Stimulated activated naive CD8-positive, alpha-beta T cell treated with anti-CD3 and anti-CD28 coated beads, Interleukin-15, amount 100 ng/mL, for 72 hours (primary cell): ENCODE measurements around the gene GPATCH4.
"Not testable (repeated sequence)": the region's sequence is repeated elsewhere in the genome, so short reads cannot be mapped to it uniquely, and the experiment has no call there.

Experiments
- ATAC-seq: fragments of 150-1000 bp; cut with Tn5 transposase; 2 replicates; pipeline ENCODE4 v1.10.0; 2021; ENCODE audit warnings: mild to moderate bottlenecking, moderate library complexity
- DNase-seq, 2 donors: peaks; one replicate each; pipeline ENCODE4 v3.0.0; 2021 to 2022
- H3K27ac Mint-ChIP-seq, 2 donors: one replicate each; pipeline ENCODE4 v1.8.0; 2022; ENCODE audit warnings: mild to moderate bottlenecking in 2 of 2, mixed read lengths in 2 of 2, moderate library complexity in 2 of 2
- H3K27me3 Mint-ChIP-seq: one replicate; pipeline ENCODE4 v1.8.0; 2022; ENCODE audit warnings: mixed read lengths
- H3K4me1 Mint-ChIP-seq: one replicate; pipeline ENCODE4 v1.8.0; 2022; ENCODE audit warnings: mild to moderate bottlenecking, mixed read lengths
- H3K4me3 Mint-ChIP-seq, 2 donors: one replicate each; pipeline ENCODE4 v1.8.0; 2022; ENCODE audit warnings: mild to moderate bottlenecking in 2 of 2, mixed read lengths in 2 of 2, moderate library complexity in 1 of 2
- H3K9me3 Mint-ChIP-seq, 2 donors: one replicate each; pipeline ENCODE4 v1.8.0; 2022; ENCODE audit warnings: mixed read lengths in 2 of 2

Gene GPATCH4

GRCh38 chr1:156592158-156592909 is 8.9 kb downstream of the GPATCH4 start:
- Mint-ChIP-seq H3K27me3 (no peaks in the 10 kb centered on the region), H3K27ac (peak overlapping the region in 1 of 2 donors; percentile 83), H3K9me3 (no peaks in the 10 kb centered on the region), H3K4me1 (peaks cover 19% of the 10 kb centered on the region), H3K4me3 (peak overlapping the region; percentile 70 to 82)
- no peak for ATAC-seq
- no peak for DNase-seq

DNA sequence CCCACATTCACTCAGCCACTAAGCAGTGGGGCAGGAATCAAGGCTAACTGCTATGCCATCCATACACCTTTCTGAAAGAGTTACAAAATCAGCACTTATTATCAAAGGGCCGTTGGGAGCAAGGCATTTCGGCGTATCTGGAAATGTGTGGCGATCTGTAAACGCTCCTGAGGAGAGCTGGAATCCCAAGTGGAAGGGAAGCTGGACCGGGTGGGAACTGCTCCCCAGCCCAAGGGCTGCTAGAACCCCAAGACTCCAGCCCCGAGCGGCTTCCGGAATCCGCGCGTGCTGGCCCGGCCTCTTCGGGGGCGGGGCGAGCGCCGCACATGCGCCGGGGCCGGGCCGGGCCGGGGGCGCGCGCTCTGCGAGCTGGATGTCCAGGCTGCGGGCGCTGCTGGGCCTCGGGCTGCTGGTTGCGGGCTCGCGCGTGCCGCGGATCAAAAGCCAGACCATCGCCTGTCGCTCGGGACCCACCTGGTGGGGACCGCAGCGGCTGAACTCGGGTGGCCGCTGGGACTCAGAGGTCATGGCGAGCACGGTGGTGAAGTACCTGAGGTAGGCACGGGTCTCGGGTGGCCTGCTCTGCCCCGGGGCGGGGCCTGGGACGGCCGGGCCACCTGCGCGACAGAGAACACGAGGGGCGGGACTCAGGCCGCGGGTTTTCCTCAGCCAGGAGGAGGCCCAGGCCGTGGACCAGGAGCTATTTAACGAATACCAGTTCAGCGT is 9.7 kb downstream of the GPATCH4 start, which contains the start of gene NAXE:
Gene NAXE (plus strand): TSS at position 345 of the 726 bp plus-strand sequence. CDS start 29 bp downstream, at position 374.
- Mint-ChIP-seq H3K9me3 (no peaks in the 10 kb centered on the region), H3K4me1 (peaks cover 19% of the 10 kb centered on the region), H3K4me3 (peak within 1 kb of the TSS; percentile 82), H3K27ac (peak within 1 kb of the TSS; percentile 56 to 86), H3K27me3 (no peaks in the 10 kb centered on the region)
- peak; percentile 92 for ATAC-seq
- DNase-seq: peak; percentile 62

- DNase-seq (no peak), ATAC-seq (peak; percentile 46)
- Mint-ChIP-seq H3K27me3 (no peaks in the 10 kb centered on the region), H3K27ac (peak overlapping the region in 1 of 2 donors; percentile 86), H3K4me1 (peaks cover 19% of the 10 kb centered on the region), H3K9me3 (no peaks in the 10 kb centered on the region), H3K4me3 (peak overlapping the region; percentile 82)
Measured at GRCh38 chr1:156591181-156591431, 10.2 kb downstream of the GPATCH4 start.

GRCh38 chr1:156590326-156591180 is 10.7 kb downstream of the GPATCH4 start:
- DNase-seq (no peak), ATAC-seq (no peak)
- Mint-ChIP-seq H3K27ac (no peak overlapping the region), H3K4me3 (peak overlapping the region in 1 of 2 donors; percentile 82), H3K4me1 (peaks cover 20% of the 10 kb centered on the region), H3K27me3 (no peaks in the 10 kb centered on the region), H3K9me3 (no peaks in the 10 kb centered on the region)

DNA sequence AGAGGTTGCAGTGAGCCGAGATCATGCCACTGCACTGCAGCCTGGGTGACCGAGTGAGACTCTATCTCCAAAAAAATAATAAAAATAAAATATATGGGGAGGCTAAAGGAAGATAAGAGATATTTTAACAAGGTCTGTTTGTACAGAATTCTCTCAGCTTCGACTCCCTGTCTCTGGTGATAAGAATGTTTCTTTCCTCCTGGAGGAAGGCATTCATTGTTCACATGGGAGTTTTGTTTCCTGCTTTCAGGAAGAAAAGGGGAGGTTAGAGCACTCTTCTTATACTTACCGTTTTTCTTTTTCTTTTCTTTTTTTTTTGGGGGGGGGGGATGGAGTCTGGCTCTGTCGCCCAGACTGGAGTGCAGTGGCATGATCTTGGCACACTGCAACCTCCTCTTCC is 11.7 kb downstream of the GPATCH4 start:
- Mint-ChIP-seq H3K27ac (peak overlapping the region in 1 of 2 donors; percentile 63), H3K4me3 (no peak overlapping the region), H3K27me3 (no peaks in the 10 kb centered on the region), H3K9me3 (no peaks in the 10 kb centered on the region), H3K4me1 (peaks cover 30% of the 10 kb centered on the region)
- no peak for ATAC-seq
- DNase-seq: no peak

- H3K27me3 Mint-ChIP-seq, H3K27ac Mint-ChIP-seq, DNase-seq, ATAC-seq, H3K4me3 Mint-ChIP-seq, H3K9me3 Mint-ChIP-seq: not testable (repeated sequence)
- peaks cover 42% of the 10 kb centered on the region for H3K4me1 Mint-ChIP-seq
Measured at GRCh38 chr1:156587927-156588326, 13.4 kb downstream of the GPATCH4 start.

- Mint-ChIP-seq H3K4me3 (no peak overlapping the region), H3K27ac (no peak overlapping the region), H3K4me1 (peaks cover 45% of the 10 kb centered on the region), H3K9me3 (no peaks in the 10 kb centered on the region), H3K27me3 (no peaks in the 10 kb centered on the region)
- no peak for ATAC-seq
- no peak for DNase-seq
Measured at GRCh38 chr1:156586892-156587477, 14.3 kb downstream of the GPATCH4 start.

GRCh38 chr1:156586323-156586722 is 15.0 kb downstream of the GPATCH4 start:
- Mint-ChIP-seq H3K27ac (no peak overlapping the region), H3K4me3 (no peak overlapping the region), H3K27me3 (no peaks in the 10 kb centered on the region), H3K4me1 (peaks cover 51% of the 10 kb centered on the region), H3K9me3 (no peaks in the 10 kb centered on the region)
- DNase-seq (no peak), ATAC-seq (no peak)

DNA sequence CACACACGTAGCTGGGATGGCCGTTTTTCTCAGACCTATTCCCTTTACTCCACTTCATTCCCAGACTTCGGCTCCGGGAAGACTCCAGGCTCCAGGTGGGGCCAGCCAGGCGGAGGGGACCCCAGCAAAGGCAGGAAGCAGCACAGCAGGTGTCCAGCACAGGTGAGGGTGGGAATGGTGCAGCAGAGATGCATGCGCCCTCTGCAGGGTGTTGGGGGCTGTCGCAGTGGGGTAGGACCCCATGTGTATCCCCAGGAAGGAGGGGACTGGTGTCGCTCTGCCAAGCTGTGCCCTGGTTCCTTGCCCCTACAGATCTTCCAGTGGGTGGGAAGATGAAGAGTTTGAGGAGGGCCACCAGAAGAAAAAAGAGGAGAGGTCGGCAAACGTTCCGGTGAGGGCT is 16.5 kb downstream of the GPATCH4 start:
- Mint-ChIP-seq H3K4me3 (no peak overlapping the region), H3K9me3 (no peaks in the 10 kb centered on the region), H3K27me3 (no peaks in the 10 kb centered on the region), H3K4me1 (peaks cover 49% of the 10 kb centered on the region), H3K27ac (no peak overlapping the region)
- DNase-seq (no peak), ATAC-seq (no peak)

- peak; percentile 64 to 68 for DNase-seq
- peaks cover 49% of the 10 kb centered on the region for H3K4me1 Mint-ChIP-seq
- peak overlapping the region; percentile 81 to 98 for H3K27ac Mint-ChIP-seq
- H3K4me3 Mint-ChIP-seq: peak overlapping the region; percentile 93 to 96
- no peaks in the 10 kb centered on the region for H3K27me3 Mint-ChIP-seq
- ATAC-seq: no peak
- no peaks in the 10 kb centered on the region for H3K9me3 Mint-ChIP-seq
Measured at GRCh38 chr1:156583821-156584622, 17.3 kb downstream of the GPATCH4 start.

GRCh38 chr1:156582388-156583017 is 18.8 kb downstream of the GPATCH4 start:
- DNase-seq (peak; percentile 51 to 72), ATAC-seq (peak; percentile 86)
- H3K27me3 Mint-ChIP-seq: no peaks in the 10 kb centered on the region
- peak overlapping the region; percentile 98 to 99 for H3K27ac Mint-ChIP-seq
- H3K4me1 Mint-ChIP-seq: peaks cover 49% of the 10 kb centered on the region
- H3K4me3 Mint-ChIP-seq: peak overlapping the region; percentile 93 to 96
- no peaks in the 10 kb centered on the region for H3K9me3 Mint-ChIP-seq

GRCh38 chr1:156581661-156582387 is 19.5 kb downstream of the GPATCH4 start:
- H3K4me1 Mint-ChIP-seq: peaks cover 49% of the 10 kb centered on the region
- peak; percentile 80 for ATAC-seq
- H3K9me3 Mint-ChIP-seq: no peaks in the 10 kb centered on the region
- peak overlapping the region; percentile 98 to 99 for H3K27ac Mint-ChIP-seq
- no peaks in the 10 kb centered on the region for H3K27me3 Mint-ChIP-seq
- peak overlapping the region; percentile 93 to 96 for H3K4me3 Mint-ChIP-seq
- DNase-seq: peak; percentile 64 to 76

- ATAC-seq (no peak), DNase-seq (no peak)
- Mint-ChIP-seq H3K9me3 (no peaks in the 10 kb centered on the region), H3K27ac (peak within 1 kb of the TSS in 1 of 2 donors; percentile 14), H3K4me3 (no peak within 1 kb of the TSS), H3K4me1 (peaks cover 37% of the 10 kb centered on the region), H3K27me3 (no peaks in the 10 kb centered on the region)
Measured at GRCh38 chr1:156579472-156579871, 21.8 kb downstream of the GPATCH4 start, which contains the start of gene TTC24. Gene TTC24, plus strand, starts transcription at chr1:156579723. Its CDS starts 1,642 bp downstream, at chr1:156581365.

DNA sequence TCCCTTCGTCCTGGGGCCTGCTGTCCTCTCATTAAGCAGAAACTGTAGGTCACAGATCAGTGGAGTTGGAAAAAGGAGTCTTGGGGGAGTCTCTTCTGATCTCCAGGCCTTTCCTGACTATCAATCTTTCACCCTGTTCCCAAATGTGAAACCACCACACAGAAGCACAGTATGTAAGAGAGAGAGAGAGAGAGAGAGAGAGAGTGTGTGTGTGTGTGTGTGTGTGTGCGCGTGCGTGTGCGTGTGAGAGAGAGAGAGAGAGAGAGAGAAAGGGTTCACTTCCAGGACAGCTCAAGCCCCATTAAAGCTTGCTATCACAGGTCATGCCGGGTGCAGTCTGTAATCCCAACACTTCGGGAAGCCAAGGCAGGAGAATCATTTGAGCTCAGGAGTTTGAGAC is 23.2 kb downstream of the GPATCH4 start:
- H3K9me3 Mint-ChIP-seq: no peaks in the 10 kb centered on the region
- peaks cover 24% of the 10 kb centered on the region for H3K4me1 Mint-ChIP-seq
- H3K27me3 Mint-ChIP-seq: peaks cover 4% of the 10 kb centered on the region
- ATAC-seq (no peak), DNase-seq (no peak)
- H3K27ac Mint-ChIP-seq: no peak overlapping the region
- H3K4me3 Mint-ChIP-seq: no peak overlapping the region
